A549 (cell line): ENCODE results near the gene CCDC127.

ENCODE experiments used
- CEBPB ChIP-seq, 2 experiments: fragments of >200 bp in 1 of 2; sonication (Bioruptor Twin) in 1 of 2; formaldehyde crosslinking in 1 of 2; IDR thresholded peaks; 2 replicates each; pipeline ENCODE4 v1.6.1; 2012 to 2016
- CTCF ChIP-seq: fragments of >200 bp; sonication (Bioruptor Twin); formaldehyde crosslinking; IDR thresholded peaks from 3 replicates; pipeline ENCODE4 v1.5.1; 2016
- ELK1 ChIP-seq: fragments of 150-350 bp; IDR thresholded peaks from 2 replicates; pipeline ENCODE4 v1.6.1; 2014; ENCODE audit warnings: low read depth, mild to moderate bottlenecking, low read length
- ESRRA ChIP-seq: fragments of 150-350 bp; IDR thresholded peaks from 2 replicates; pipeline ENCODE4 v1.6.1; 2014; ENCODE audit warnings: mild to moderate bottlenecking, low read length, borderline replicate concordance
- HDAC2 ChIP-seq: fragments of 200-600 bp; sonication (generic); IDR thresholded peaks from 2 replicates; pipeline ENCODE4 v1.6.1; 2016
- MAX ChIP-seq: IDR thresholded peaks from 2 replicates; pipeline ENCODE4 v1.6.1; 2012
- RAD21 ChIP-seq, 2 experiments: fragments of >200 bp in 1 of 2; sonication (Bioruptor Twin) in 1 of 2; formaldehyde crosslinking in 1 of 2; IDR thresholded peaks in 1 of 2; conservative IDR thresholded peaks in 1 of 2; 2 replicates in 1 of 2; 3 replicates in 1 of 2; pipeline ENCODE4 v1.6.1; 2012 to 2018; ENCODE audit warnings: inconsistent platforms in 1 of 2
- RCOR1 ChIP-seq: fragments of 150-350 bp; IDR thresholded peaks from 2 replicates; pipeline ENCODE4 v1.6.1; 2014; ENCODE audit warnings: antibody characterized with exemption, low read length, low read depth
- RFX5 ChIP-seq: fragments of 450-650 bp; IDR thresholded peaks from 2 replicates; pipeline ENCODE4 v1.7.1; 2014; ENCODE audit warnings: antibody characterized with exemption, mild to moderate bottlenecking, moderate library complexity
- USF2 ChIP-seq: fragments of 450-650 bp; IDR thresholded peaks from 2 replicates; pipeline ENCODE4 v1.6.1; 2014; ENCODE audit warnings: antibody characterized with exemption

GRCh38 chr5:162565-163337 is 55.2 kb downstream of the CCDC127 start:
- TF ChIP-seq MAX (no peak), ESRRA (no peak), USF2 (no peak), ELK1 (no peak), CEBPB (IDR thresholded peaks at IDR 0.05) (no peak), RCOR1 (no peak), CTCF (no peak), HDAC2 (no peak), RFX5 (no peak), RAD21 (conservative IDR thresholded peaks at IDR 0.05 in 1 of 2, IDR thresholded peaks at IDR 0.05 in 1 of 2) (no peak)
